ENCODE measurements around the gene FILIP1L. TPM values are rescaled to one million over a fixed set of nuclear protein-coding genes. Genes with fewer than 3 reads are reported as not detected.

FILIP1L gene
- total RNA-seq, 1 donor from 2014 or later, result 19.4 TPM

GRCh38 chr3:99882436-99883137 is 231.7 kb downstream of the FILIP1L start:
- H3K27me3 Mint-ChIP-seq, result no peaks in the 10 kb centered on the region
- H3K4me3 Mint-ChIP-seq (ENCODE audit: low read depth), result no peak overlapping the region
- no peaks in the 10 kb centered on the region for H3K36me3 Mint-ChIP-seq (ENCODE audit: insufficient read depth)
- no peaks in the 10 kb centered on the region for H3K9me3 Mint-ChIP-seq (ENCODE audit: low read depth)
- DNase-seq (ENCODE audit: low spot score, unreplicated experiment), result no peak
- no peak overlapping the region for H3K27ac Mint-ChIP-seq
- TF ChIP-seq CTCF (IDR thresholded peaks at IDR 0.05; ENCODE audit: unreplicated experiment), result no peak
- peaks cover 20% of the 10 kb centered on the region for H3K4me1 Mint-ChIP-seq (ENCODE audit: low read depth)

- H3K4me1 Mint-ChIP-seq (ENCODE audit: low read depth), result peaks cover 24% of the 10 kb centered on the region
- TF ChIP-seq CTCF (IDR thresholded peaks at IDR 0.05; ENCODE audit: unreplicated experiment), result no peak
- H3K27ac Mint-ChIP-seq, result no peak overlapping the region
- no peak overlapping the region for H3K4me3 Mint-ChIP-seq (ENCODE audit: low read depth)
- no peaks in the 10 kb centered on the region for H3K27me3 Mint-ChIP-seq
- no peak for DNase-seq (ENCODE audit: low spot score, unreplicated experiment)
- no peaks in the 10 kb centered on the region for H3K9me3 Mint-ChIP-seq (ENCODE audit: low read depth)
- H3K36me3 Mint-ChIP-seq (ENCODE audit: insufficient read depth), result no peaks in the 10 kb centered on the region
These were observed 233.2 kb downstream of the FILIP1L start for GRCh38 chr3:99881121-99881524.

- H3K27me3 Mint-ChIP-seq, result no peaks in the 10 kb centered on the region
- TF ChIP-seq CTCF (IDR thresholded peaks at IDR 0.05; ENCODE audit: unreplicated experiment), result no peak
These were observed 235.0 kb downstream of the FILIP1L start for GRCh38 chr3:99879275-99879674.

GRCh38 chr3:99878005-99878404 is 236.3 kb downstream of the FILIP1L start:
- Mint-ChIP-seq H3K4me1 (ENCODE audit: low read depth) (peaks cover 24% of the 10 kb centered on the region), H3K27ac (peak overlapping the region; percentile 56), H3K27me3 (no peaks in the 10 kb centered on the region), H3K9me3 (ENCODE audit: low read depth) (no peaks in the 10 kb centered on the region), H3K36me3 (ENCODE audit: insufficient read depth) (no peaks in the 10 kb centered on the region), H3K4me3 (ENCODE audit: low read depth) (no peak overlapping the region)
- no peak for DNase-seq (ENCODE audit: low spot score, unreplicated experiment)
- TF ChIP-seq CTCF (IDR thresholded peaks at IDR 0.05; ENCODE audit: unreplicated experiment), result no peak

More at GRCh38 chr3:99879275-99879674, 235.0 kb downstream of the FILIP1L start:
- Mint-ChIP-seq H3K4me1 (ENCODE audit: low read depth) (peaks cover 17% of the 10 kb centered on the region), H3K9me3 (ENCODE audit: low read depth) (no peaks in the 10 kb centered on the region), H3K27ac (no peak overlapping the region), H3K36me3 (ENCODE audit: insufficient read depth) (no peaks in the 10 kb centered on the region), H3K4me3 (ENCODE audit: low read depth) (no peak overlapping the region)
- DNase-seq (ENCODE audit: low spot score, unreplicated experiment), result no peak

- Mint-ChIP-seq H3K36me3 (ENCODE audit: insufficient read depth) (no peaks in the 10 kb centered on the region), H3K4me3 (ENCODE audit: low read depth) (peak overlapping the region; percentile 87), H3K27me3 (no peaks in the 10 kb centered on the region), H3K9me3 (ENCODE audit: low read depth) (no peaks in the 10 kb centered on the region), H3K4me1 (ENCODE audit: low read depth) (peaks cover 31% of the 10 kb centered on the region), H3K27ac (peak overlapping the region; percentile 95)
- DNase-seq (ENCODE audit: low spot score, unreplicated experiment), result no peak
- TF ChIP-seq CTCF (IDR thresholded peaks at IDR 0.05; ENCODE audit: unreplicated experiment), result no peak
These were observed 237.2 kb downstream of the FILIP1L start for GRCh38 chr3:99877031-99877579.

Measured in progenitor cell of endocrine pancreas (in vitro differentiated cells).